NCI-H1436 (cell line): ENCODE results near the gene HADH.
"Not testable (repeated sequence)": the region's sequence is repeated elsewhere in the genome, so short reads cannot be mapped to it uniquely, and the experiment has no call there.

Experiments used
- DNase-seq: peaks from one replicate; lab custom pipeline; 2025; lab: John Stamatoyannopoulos, UW

HADH gene

DNA sequence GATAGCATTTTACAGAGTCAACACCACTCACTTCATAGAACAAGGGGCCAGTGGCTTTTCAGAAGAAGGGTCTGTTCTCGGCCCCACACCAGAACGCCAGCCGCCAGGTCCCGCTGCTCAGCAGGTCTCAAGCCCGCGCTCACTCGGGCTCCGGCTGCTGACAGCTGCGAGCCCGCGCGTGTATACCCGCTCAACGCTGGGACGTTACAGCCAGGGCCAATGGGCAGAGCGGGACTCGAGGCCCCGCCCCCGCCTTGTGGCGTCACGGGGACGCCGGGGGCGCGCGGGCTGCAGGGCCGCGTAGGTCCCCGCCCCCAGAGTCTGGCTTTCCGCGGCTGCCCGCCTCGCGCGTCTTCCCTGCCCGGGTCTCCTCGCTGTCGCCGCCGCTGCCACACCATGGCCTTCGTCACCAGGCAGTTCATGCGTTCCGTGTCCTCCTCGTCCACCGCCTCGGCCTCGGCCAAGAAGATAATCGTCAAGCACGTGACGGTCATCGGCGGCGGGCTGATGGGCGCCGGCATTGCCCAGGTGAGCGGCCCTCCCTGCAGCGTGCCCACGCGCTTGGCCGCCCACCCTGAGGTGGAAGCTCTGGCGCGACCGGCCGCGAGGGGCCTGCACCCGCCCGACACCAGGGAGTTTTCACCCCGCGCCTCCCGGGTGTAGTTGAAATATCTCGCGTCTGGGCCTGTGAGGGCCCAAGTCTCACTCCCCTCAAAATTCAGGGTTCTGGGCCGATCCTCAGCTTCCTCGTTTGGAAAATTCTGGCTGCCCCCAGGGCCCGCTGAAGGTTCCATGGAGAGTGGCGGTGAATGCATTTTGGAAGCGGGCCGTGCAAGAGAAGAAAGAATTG, at the start of gene HADH:
TSS of gene HADH (plus strand) at position 353 of the 850 bp plus-strand sequence. CDS start at position 397, 44 bp downstream.
- DNase-seq, result peak; percentile 88

DNA sequence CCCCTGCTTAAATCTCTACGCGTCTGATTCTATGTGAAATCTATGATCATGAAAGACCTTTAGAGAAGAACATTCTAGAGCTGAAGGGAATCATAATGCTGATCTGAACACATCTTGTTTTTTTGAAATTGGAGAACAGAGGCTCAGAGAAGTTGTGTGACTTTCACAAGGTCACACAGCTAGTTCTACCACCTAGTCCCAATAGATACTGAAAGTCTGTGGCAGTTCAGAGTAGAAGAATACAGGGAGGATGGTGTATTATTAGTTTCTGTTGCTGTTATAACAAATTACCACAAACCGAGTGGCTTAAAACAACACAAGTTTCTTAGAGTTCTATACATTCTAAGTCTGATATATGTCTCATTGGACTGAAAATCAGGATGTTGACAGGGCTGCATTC, 43.9 kb upstream of the HADH start:
- DNase-seq, result no peak

DNA sequence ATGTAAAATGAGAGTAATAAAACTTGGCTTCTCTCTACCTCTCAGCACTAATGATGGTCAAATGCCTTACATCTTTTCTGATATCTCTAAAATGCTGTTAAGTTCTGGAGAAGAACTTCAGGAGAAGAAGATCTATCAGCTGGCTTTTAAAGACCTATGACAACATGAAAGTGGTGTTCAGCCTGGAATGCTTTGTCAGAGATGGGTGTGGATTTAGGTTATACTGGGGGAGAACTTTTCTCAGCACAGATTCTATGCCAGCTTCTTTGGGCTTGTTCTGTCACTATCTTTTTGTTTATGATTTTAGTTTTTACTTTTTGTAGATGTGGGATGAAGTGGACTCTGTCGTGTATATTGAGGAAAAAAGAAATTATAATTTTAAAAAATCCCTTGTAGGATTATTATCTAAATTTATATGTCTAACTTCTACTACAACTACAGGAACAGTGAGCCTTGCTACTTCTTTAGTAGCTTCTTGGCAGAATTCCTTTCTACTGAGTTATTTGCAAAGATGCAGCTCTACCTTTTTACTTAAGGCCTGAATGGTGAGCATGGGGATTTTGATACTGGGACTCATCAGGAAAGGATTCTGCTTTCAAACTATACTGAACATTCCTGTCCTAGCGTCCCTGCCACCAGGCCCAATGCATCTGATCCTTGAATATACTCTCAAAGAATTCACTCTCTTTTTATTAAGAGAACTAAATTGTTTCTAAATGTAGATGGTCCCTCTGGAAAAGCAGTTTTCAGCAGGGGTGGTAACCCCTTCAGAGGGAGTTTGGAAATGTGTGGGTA, 38.7 kb upstream of the HADH start:
- DNase-seq, result no peak

DNA sequence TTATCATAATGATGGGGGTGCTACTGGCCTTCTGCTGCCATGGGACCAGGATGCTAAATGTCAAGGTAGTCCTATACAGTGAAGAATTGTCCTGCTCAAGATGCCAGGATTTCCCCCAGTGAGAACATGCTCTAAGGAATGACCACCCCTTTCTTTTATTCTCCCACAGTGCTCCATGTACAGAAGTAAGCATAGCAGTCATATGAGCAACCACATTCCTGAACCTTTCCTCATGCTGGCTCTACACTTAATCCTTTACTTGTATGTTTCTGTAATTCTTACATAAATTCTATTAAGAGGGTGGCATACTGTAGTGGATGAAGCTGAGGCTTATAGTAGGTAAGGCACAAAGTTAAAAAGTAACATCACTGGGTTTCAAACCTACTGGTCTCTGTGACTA, 38.1 kb upstream of the HADH start:
- no peak for DNase-seq

DNA sequence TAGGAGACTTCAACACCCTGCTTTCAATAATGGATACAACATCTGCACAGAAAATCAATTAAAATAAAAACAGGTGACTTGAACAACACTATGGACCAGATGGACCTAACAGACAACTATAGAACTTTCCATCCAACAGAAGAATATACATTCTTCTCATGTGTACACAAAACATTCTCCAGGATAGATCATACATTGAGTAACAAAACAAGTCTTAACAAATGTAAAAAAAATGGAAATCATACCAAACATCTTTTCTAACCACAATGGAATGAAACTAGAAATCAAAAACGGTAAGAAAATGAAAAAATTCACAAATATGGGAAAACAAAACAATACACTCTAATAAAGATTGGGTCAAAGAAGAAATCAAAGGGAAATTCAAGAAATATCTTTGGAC, 33.7 kb upstream of the HADH start:
- DNase-seq, result no peak

DNA sequence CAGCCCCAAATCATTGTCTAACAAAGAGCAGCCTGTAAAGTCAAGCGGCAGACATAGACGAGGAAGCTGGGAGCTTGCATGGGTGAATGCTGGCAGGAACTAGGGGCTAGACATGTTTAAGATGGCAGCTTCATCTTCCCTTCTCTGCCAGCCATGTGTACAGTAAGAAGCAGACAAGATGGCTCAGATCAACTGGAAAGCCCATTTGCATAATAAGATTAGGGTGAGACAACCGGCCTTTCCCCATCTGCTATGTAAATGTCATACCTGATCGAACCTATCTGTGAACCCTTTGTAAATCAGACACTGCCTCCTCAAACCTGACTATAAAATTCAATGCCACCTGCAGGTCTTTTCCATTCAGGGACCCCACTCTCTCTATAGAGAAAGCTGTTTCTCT, 22.8 kb upstream of the HADH start:
- DNase-seq, result no peak

DNA sequence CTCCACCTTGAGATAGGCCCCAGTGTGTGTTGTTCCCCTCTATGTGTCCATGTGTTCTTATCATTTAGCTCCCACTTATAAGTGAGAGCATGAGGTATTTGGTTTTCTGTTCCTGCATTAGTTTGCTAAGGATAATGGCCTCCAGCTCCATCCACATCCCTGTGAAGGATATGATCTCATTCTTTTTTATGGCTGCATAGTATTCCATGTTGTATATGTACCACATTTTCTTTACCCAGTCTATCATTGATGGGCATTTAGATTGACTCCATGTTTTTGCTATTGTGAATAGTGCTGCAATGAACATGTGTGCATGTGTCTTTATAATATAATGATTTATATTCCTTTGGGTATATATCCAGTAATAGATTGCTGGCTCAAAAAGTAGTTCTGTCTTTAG, 22.2 kb upstream of the HADH start:
- DNase-seq, result not testable (repeated sequence)

DNA sequence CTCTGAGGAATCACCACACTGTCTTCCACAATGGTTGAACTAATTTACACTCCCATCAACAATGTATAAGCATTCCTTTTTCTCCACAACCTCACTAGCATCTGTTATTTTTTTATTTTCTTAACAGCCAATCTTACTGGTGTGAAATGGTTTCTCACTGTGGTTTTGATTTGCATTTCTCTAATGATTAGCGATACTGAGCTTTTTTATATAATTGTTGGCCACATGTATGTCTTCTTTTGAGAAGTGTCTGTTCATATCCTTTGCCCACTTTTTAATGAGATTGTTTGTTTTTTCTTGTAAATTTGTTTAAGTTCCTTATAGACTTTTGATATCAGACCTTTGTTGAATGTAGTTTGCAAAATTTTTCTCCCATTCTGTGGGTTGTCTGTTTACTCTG, 21.8 kb upstream of the HADH start:
- DNase-seq, result not testable (repeated sequence)

DNA sequence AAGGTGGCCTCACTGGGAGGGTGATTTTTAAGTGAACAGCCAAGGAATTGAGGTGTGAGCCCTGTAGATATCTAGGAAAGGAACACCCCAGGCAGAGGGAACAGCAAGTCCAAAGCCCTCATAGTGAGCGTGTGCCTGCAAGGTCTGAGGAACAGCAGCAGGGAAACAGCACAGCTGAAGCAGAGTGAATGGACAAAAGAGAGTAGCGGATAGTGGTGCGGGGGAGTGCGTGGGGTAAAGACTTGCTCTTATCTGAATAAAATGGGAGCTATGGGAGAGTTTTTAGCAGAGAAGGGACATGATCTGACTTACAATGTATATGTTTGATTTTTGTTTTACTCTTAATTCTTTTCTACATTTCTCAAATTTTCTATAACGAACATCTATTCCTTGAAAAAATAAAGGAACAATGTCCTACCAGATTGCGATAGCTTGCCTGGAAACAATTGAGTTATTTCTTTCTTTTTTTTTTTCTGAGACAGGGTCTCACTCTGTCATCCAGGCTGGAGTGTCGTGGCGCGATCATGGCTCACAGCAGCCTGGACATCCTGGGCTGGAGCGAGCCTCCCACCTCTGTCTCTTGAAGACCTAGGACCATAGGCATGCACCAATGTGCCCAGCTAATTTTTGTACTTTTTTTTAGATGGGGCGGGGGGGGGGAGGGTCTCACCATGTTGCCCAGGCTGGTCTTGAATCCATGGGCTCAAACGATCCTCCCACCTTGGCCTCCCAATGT, 19.5 kb upstream of the HADH start:
- no peak for DNase-seq

DNA sequence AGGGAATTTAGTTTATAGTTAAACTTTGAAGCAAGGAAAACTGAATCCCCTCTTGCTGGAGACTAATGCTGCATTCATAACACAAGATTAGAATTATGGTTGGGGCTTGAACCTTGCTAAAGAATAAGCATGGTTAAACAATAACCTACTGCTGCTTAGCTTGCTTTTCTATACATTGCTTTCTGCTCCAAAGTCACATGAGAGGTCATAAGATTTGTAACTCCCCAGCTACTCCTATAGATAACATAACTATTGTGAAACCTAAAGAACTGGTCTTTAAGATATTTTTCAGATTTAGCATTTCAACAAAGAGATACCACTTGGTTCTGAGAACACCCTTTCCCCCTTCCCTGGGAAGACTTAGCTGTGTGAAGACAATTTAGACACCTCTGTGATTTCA, 17.1 kb upstream of the HADH start:
- no peak for DNase-seq

DNA sequence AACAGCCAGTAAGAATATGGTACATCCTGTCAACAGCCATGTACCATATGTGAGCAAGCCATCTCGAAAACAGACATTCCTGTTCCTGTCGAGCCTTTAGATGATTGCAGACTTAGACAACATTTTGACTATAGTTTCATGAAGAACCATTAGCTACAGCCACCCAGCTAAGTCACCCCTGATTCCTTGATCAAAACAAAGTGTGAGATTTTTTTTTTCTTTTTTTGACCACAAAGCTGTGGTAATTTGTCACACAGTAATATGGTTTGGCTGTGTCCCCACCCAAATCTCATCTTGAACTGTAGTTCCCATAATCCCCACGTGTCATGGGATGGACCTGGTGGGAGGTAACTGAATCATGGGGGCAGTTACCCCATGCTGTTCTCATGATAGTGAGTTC, 15.2 kb upstream of the HADH start:
- no peak for DNase-seq

DNA sequence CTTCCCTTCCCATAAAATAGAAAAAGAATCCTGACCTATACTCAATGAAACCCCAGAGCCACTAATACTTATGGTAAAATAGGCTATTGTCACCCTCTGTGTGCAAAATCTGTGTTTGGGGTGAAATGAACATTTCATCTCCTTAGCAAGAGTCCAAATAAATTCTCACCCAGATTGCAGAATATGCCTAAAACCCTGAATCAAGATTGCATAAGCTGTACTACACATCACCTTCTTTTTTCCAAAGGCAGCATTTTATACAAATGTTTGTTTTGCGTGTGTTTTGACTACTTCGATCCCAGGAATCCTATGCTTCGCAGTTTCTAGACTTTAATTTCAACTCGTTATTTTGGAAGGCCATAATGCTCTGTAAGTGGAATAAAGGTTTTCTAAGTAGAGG, 12.2 kb upstream of the HADH start:
- DNase-seq, result no peak

DNA sequence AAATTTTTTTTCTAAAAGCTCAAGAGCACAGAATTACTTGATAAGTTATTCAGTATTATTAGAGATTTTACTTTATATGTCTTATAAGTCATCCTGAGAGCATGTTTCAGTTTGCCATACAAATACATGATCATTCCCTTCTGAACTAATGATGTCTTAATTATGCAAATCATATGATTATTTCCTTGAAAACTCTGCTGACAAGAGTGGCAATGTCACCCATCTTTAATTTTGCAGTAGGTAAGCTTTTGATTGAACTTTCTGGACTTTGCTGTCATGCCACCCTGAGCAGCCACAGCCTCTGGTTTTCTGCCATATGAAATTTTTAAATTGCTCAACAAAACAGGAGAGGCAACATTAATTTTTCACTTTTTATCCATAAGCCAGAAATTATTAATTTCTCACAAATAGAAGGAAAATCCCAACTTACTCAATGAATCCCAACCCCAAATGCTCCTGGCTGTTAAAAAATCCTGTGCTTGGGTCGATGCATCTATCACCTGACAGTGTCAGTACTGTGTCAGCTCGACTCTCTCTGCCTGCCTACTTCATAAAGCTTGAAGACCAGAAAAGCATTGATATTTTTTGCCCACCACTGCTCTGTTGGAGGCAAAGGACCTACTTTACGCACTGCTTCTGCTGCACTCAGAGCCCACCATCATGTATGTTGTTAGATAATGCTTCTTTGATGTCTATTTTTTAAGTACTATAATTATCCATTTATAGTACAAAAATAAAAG, 11.6 kb upstream of the HADH start:
- no peak for DNase-seq

DNA sequence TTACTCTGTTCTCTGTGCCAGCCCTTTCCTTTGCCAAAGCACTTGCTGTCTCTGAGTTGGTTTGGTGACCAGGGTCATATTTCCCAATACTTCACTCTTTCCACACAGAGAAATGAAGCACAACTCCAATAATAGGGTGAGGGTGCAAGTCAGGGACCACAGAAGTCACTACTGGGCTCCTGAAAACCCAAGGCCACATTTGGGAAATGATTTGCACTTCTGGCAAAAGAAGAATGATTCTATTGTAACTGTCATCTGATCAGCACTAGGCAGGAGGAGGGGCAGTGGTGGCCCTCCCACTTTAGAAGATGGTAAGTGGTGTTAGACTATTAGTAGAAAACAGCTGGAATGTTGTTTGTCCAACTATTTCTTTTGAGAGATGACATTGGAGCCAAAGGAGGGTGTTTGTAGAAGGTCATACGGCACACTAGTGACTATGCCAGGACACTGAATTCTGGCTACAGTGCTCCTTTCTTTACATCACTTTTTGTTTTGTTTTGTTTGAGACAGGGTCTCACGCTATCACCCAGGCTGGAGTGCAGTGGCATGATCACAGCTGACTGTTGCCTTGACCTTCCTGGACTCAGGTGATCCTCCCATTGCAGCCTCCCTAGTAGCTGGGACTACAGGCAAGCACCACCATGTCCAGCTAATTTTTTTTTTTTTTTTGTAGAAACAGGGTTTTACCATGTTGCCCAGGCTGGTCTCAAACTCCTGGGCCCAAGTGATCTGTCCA, 10.8 kb upstream of the HADH start:
- no peak for DNase-seq

DNA sequence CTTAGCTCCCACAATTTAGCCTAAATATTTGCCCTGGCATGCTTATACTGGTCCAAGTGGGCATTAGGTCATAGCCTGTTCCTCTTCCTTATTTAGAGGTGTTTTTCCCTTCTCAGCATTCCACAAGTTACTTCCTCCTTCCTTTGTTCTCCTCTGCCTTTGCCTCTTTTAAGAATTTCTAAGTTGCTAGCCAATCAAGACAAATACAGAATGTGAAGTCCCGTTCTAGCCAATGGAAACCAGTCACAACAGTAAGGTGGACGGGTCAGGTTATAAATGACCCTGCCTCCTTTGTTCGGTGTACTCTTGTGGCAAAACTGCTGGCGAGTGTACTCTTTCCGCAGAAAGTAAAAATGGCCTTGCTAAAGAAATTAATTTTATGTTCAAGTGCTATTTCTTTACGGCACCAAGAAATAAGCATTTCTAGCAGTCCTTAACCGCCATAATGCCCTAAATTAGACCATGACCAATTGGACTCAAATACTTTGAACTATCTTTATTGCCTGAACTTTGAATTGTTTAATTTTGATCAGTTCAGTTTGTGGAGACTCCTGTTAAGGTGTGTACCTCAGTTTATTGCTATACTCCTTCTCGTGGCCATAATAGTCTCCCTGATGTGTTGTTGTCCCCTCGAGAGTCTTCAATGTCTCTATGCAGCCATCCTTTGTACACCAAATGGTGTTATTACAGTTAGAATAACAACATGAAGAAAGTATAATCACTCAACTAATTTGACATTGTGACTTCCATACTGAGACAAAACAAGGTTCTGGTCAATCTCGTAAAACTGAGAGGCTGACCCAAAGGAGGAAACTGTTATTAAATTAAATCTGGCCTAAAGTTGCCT, 1.6 kb upstream of the HADH start:
- DNase-seq, result no peak

DNA sequence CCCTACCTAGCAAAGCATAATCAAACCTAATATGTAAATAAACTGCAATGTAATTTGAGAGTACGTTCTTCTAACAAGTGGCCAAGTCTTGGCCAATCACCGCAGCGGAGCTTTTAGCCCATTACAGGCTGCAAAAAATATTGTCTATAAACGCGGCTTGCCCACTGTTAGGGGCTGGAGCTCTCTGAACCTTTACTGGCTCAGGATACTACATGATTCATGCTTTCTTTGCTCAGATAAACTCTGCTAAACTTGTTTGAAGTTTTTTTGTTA, 990 bp upstream of the HADH start:
- no peak for DNase-seq

DNA sequence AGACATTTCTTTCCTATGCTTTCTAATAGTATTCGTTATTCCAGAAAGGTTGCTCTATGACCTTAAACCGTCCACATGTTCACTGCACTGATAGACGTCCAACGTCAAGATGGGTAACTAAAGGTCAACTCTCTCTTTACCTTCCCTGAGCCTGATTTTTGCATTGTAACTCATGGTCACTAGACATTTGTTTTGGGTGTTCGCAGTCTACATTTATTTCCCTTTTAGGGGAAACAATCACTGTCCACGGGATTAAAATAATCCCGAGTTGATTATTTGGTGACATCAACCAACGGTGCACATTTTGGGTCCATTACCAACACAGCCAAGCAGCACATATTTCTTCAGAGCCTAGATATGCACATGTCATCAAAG, 540 bp upstream of the HADH start:
- DNase-seq, result no peak

DNA sequence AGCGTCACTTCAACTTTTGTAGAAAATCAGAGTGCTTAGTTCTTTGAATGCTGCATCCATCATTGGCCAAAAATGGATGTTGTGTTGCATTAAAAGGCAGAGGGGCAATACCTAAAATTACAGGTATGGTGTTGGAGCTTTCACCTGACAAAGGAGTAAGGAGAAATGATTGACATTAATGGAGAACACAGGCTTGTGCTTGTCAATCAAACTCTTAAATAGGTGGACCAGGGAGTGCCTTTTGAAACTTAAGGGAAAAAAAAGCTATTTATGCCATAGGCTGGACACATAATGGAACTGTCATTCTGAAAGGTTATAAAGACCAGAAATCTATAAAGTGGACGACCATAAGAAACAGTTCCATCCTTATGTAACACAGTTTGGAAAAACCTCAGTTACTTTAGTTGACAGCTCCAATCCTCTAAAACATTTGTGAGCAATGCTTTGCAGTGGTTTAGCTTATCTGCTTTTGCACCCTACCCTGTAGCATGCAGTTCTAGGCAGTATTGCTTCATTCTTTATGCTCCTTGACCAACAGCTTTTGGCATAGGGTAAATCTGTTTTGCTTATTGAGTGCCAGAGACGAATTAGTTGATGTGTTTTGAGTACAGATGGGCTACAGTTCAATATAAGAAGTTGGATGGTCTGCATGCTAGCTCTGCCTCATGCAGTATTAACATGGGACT, 2.4 kb downstream of the HADH start:
- no peak for DNase-seq

DNA sequence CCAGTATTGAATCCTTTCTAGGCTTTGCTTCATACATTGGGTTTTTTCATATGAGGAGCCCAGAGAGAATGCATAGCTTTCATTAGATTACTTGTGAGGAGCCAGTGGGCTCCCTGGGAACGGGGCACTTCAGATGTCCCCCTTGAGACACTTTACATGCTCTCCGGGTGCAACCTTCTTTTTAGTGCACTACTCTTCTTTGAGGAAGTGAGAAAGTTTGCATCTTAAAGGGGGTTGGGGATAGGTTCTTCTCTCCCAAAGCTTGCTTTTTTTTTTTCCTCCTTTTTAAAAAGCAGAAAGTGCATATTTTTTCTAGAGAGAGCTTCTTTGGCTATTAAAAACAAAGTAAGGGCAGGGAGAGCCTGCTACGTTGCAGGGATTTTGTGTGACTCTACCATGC, 4.3 kb downstream of the HADH start:
- DNase-seq, result no peak

DNA sequence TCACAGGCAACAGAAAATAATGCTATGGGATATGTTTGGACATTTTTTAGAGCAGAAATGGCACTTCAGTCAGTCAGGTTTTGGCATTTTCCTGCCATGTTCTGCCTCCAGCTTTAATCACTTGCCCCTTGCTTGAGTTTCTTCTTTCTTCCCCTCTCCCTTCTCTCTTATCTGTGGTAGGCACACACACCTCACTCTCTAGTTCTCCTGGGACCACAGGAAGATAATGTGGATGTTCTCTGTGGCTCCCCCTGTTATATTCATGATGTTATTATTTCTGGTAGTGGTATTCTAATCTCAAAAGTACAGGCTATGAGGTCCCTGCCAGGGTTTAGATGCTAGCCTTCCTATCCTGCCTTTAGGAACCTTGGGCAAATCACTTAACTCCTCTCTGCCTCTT, 5.2 kb downstream of the HADH start:
- no peak for DNase-seq
